BLaER1 (cell line): ENCODE results near the gene SLC25A43.
"Not testable (repeated sequence)": the region's sequence is repeated elsewhere in the genome, so short reads cannot be mapped to it uniquely, and the experiment has no call there.

Experiments
- H3K27ac ChIP-seq: shearing (Covaris generic); formaldehyde crosslinking; 2 replicates; pipeline ENCODE4 v1.8.1; 2022
- H3K27me3 ChIP-seq: shearing (Covaris generic); formaldehyde crosslinking; 2 replicates; pipeline ENCODE4 v1.8.1; 2022
- H3K36me3 ChIP-seq: shearing (Covaris generic); formaldehyde crosslinking; 2 replicates; pipeline ENCODE4 v1.8.1; 2022
- H3K4me1 ChIP-seq: shearing (Covaris generic); formaldehyde crosslinking; 2 replicates; pipeline ENCODE4 v1.8.1; 2022
- H3K4me2 ChIP-seq: shearing (Covaris generic); formaldehyde crosslinking; 2 replicates; pipeline ENCODE4 v1.8.1; 2022
- H3K4me3 ChIP-seq: shearing (Covaris generic); formaldehyde crosslinking; 2 replicates; pipeline ENCODE4 v1.8.1; 2022
- H3K9ac ChIP-seq: shearing (Covaris generic); formaldehyde crosslinking; 2 replicates; pipeline ENCODE4 v1.8.1; 2022
- H3K9me3 ChIP-seq: shearing (Covaris generic); formaldehyde crosslinking; 2 replicates; pipeline ENCODE4 v1.8.1; 2022
- H4K20me1 ChIP-seq: shearing (Covaris generic); formaldehyde crosslinking; 2 replicates; pipeline ENCODE4 v1.8.1; 2022
- Cebpa-rat ChIP-seq: shearing (Covaris generic); IDR thresholded peaks from 2 replicates; pipeline ENCODE4 v1.8.1; 2022

SLC25A43 gene

GRCh38 chrX:119478504-119478903 is 79.4 kb downstream of the SLC25A43 start:
- peak overlapping the region; percentile 37; the same call in 1 of the 2 replicates for H3K4me2 ChIP-seq
- H3K4me3 ChIP-seq = no peak overlapping the region
- H3K9me3 ChIP-seq = no peaks in the 10 kb centered on the region
- H3K27ac ChIP-seq = no peak overlapping the region
- no peaks in the 10 kb centered on the region for H4K20me1 ChIP-seq
- no peak overlapping the region for H3K9ac ChIP-seq
- H3K36me3 ChIP-seq = no peaks in the 10 kb centered on the region
- H3K27me3 ChIP-seq = no peaks in the 10 kb centered on the region
- no peak for TF ChIP-seq Cebpa-rat
- peaks cover 23% of the 10 kb centered on the region for H3K4me1 ChIP-seq

- H3K9ac ChIP-seq = no peak overlapping the region
- TF ChIP-seq Cebpa-rat = no peak
- no peak overlapping the region for H3K27ac ChIP-seq
These were observed 80.7 kb downstream of the SLC25A43 start for GRCh38 chrX:119479845-119480244.

GRCh38 chrX:119481323-119481801 is 82.2 kb downstream of the SLC25A43 start:
- no peaks in the 10 kb centered on the region for H3K9me3 ChIP-seq
- peaks cover 23% of the 10 kb centered on the region for H3K4me1 ChIP-seq
- H4K20me1 ChIP-seq = no peaks in the 10 kb centered on the region
- H3K9ac ChIP-seq = no peak overlapping the region
- H3K27me3 ChIP-seq = no peaks in the 10 kb centered on the region
- no peak for TF ChIP-seq Cebpa-rat
- no peak overlapping the region for H3K4me3 ChIP-seq
- no peak overlapping the region for H3K27ac ChIP-seq
- H3K4me2 ChIP-seq = peak overlapping the region; percentile 71; the same call in 1 of the 2 replicates
- no peaks in the 10 kb centered on the region for H3K36me3 ChIP-seq

More at GRCh38 chrX:119479845-119480244, 80.7 kb downstream of the SLC25A43 start:
- H3K4me3 ChIP-seq = no peak overlapping the region
- no peaks in the 10 kb centered on the region for H4K20me1 ChIP-seq
- H3K27me3 ChIP-seq = no peaks in the 10 kb centered on the region
- no peaks in the 10 kb centered on the region for H3K36me3 ChIP-seq
- H3K4me1 ChIP-seq = peaks cover 23% of the 10 kb centered on the region
- no peak overlapping the region for H3K4me2 ChIP-seq
- H3K9me3 ChIP-seq = no peaks in the 10 kb centered on the region

- TF ChIP-seq Cebpa-rat = no peak
- Histone ChIP-seq H3K27me3 (no peaks in the 10 kb centered on the region), H3K4me2 (peak overlapping the region; percentile 71), H3K9me3 (no peaks in the 10 kb centered on the region), H3K9ac (peak overlapping the region; percentile 66; the same call in 1 of the 2 replicates), H3K4me3 (peak overlapping the region; percentile 54), H4K20me1 (no peaks in the 10 kb centered on the region), H3K27ac (peak overlapping the region; percentile 63), H3K36me3 (no peaks in the 10 kb centered on the region), H3K4me1 (peaks cover 23% of the 10 kb centered on the region)
These were observed 82.9 kb downstream of the SLC25A43 start for GRCh38 chrX:119482041-119482440.

- Histone ChIP-seq H3K27me3 (no peaks in the 10 kb centered on the region), H3K4me3 (peak overlapping the region; percentile 54), H3K4me1 (peaks cover 20% of the 10 kb centered on the region), H3K9ac (peak overlapping the region; percentile 66; the same call in 1 of the 2 replicates), H3K36me3 (no peaks in the 10 kb centered on the region), H4K20me1 (no peaks in the 10 kb centered on the region), H3K9me3 (no peaks in the 10 kb centered on the region), H3K4me2 (peak overlapping the region; percentile 71), H3K27ac (peak overlapping the region; percentile 63)
- TF ChIP-seq Cebpa-rat = no peak
These were observed 83.6 kb downstream of the SLC25A43 start for GRCh38 chrX:119482481-119483480.

- Histone ChIP-seq H3K4me3 (no peak overlapping the region), H3K4me2 (no peak overlapping the region)
These were observed 87.6 kb downstream of the SLC25A43 start for GRCh38 chrX:119486745-119487144.

GRCh38 chrX:119487766-119488165 is 88.6 kb downstream of the SLC25A43 start:
- H3K9ac ChIP-seq, H3K27me3 ChIP-seq, H3K4me2 ChIP-seq, H3K4me3 ChIP-seq, H4K20me1 ChIP-seq, H3K27ac ChIP-seq, H3K9me3 ChIP-seq, H3K36me3 ChIP-seq, H3K4me1 ChIP-seq: not testable (repeated sequence)

More at GRCh38 chrX:119486745-119487144, 87.6 kb downstream of the SLC25A43 start:
- H3K27me3 ChIP-seq = no peaks in the 10 kb centered on the region
- H3K4me1 ChIP-seq = peaks cover 8% of the 10 kb centered on the region
- TF ChIP-seq Cebpa-rat = no peak
- no peak overlapping the region for H3K9ac ChIP-seq
- no peaks in the 10 kb centered on the region for H3K9me3 ChIP-seq
- H3K27ac ChIP-seq = no peak overlapping the region
- no peaks in the 10 kb centered on the region for H3K36me3 ChIP-seq
- no peaks in the 10 kb centered on the region for H4K20me1 ChIP-seq

- H4K20me1 ChIP-seq = no peaks in the 10 kb centered on the region
- H3K9me3 ChIP-seq = no peaks in the 10 kb centered on the region
- H3K9ac ChIP-seq = no peak overlapping the region
- H3K27me3 ChIP-seq = no peaks in the 10 kb centered on the region
- no peaks in the 10 kb centered on the region for H3K36me3 ChIP-seq
- no peaks in the 10 kb centered on the region for H3K4me1 ChIP-seq
- no peak overlapping the region for H3K27ac ChIP-seq
- H3K4me2 ChIP-seq = no peak overlapping the region
- no peak for TF ChIP-seq Cebpa-rat
- no peak overlapping the region for H3K4me3 ChIP-seq
These were observed 89.6 kb downstream of the SLC25A43 start for GRCh38 chrX:119488749-119489148.

- Histone ChIP-seq H3K27me3 (no peaks in the 10 kb centered on the region), H4K20me1 (no peaks in the 10 kb centered on the region), H3K4me2 (no peak overlapping the region), H3K36me3 (no peaks in the 10 kb centered on the region), H3K27ac (no peak overlapping the region), H3K9ac (no peak overlapping the region), H3K9me3 (no peaks in the 10 kb centered on the region), H3K4me3 (no peak overlapping the region), H3K4me1 (no peaks in the 10 kb centered on the region)
- no peak for TF ChIP-seq Cebpa-rat
These were observed 90.3 kb downstream of the SLC25A43 start for GRCh38 chrX:119489212-119490074.
